ENCODE results near the gene SCN4B.

Gene SCN4B

GRCh38 chr11:118175031-118175992 is 22.7 kb upstream of the SCN4B start:
- TF ChIP-seq EZH2phosphoT487 (IDR thresholded peaks at IDR 0.05; ENCODE audit: borderline replicate concordance), result no peak
- no peak for TF ChIP-seq CTCF (conservative IDR thresholded peaks at IDR 0.05; ENCODE audit: low read length)
- H3F3A ChIP-seq (ENCODE audit: low read depth), result no peaks in the 10 kb centered on the region
- H3K4me1 ChIP-seq (ENCODE audit: insufficient read depth, low read length, poor library complexity, severe bottlenecking), result peaks cover 3% of the 10 kb centered on the region
- no peaks in the 10 kb centered on the region for H4K20me1 ChIP-seq (ENCODE audit: insufficient read depth, low read length, poor library complexity, severe bottlenecking)
- H3K9ac ChIP-seq (ENCODE audit: low read depth, low read length, poor library complexity, severe bottlenecking), result no peak overlapping the region
- no peaks in the 10 kb centered on the region for H3K9me2 ChIP-seq (replicated peaks; ENCODE audit: low read depth, low read length)
- H3K79me2 ChIP-seq (ENCODE audit: insufficient read depth, low read length), result no peaks in the 10 kb centered on the region
- no peaks in the 10 kb centered on the region for H3K27me3 ChIP-seq (ENCODE audit: insufficient read depth, low read length, poor library complexity, severe bottlenecking)
- H3K36me3 ChIP-seq (ENCODE audit: insufficient read depth, low read length), result no peaks in the 10 kb centered on the region
- H3K4me2 ChIP-seq (ENCODE audit: low read depth, low read length, poor library complexity, severe bottlenecking), result no peak overlapping the region
- no peaks in the 10 kb centered on the region for H3K9me3 ChIP-seq (ENCODE audit: insufficient read depth, low read depth, low read length)
- no peak overlapping the region for H3K4me3 ChIP-seq (ENCODE audit: low read length, poor library complexity, severe bottlenecking)
- no peak overlapping the region for H2AFZ ChIP-seq (ENCODE audit: low read length)

- Histone ChIP-seq H3K4me3 (ENCODE audit: low read length, poor library complexity, severe bottlenecking) (no peak overlapping the region), H3F3A (ENCODE audit: low read depth) (no peaks in the 10 kb centered on the region), H3K9me2 (replicated peaks; ENCODE audit: low read depth, low read length) (no peaks in the 10 kb centered on the region), H3K27me3 (ENCODE audit: insufficient read depth, low read length, poor library complexity, severe bottlenecking) (no peaks in the 10 kb centered on the region), H3K79me2 (ENCODE audit: insufficient read depth, low read length) (no peaks in the 10 kb centered on the region), H3K4me1 (ENCODE audit: insufficient read depth, low read length, poor library complexity, severe bottlenecking) (peaks cover 3% of the 10 kb centered on the region), H3K9me3 (ENCODE audit: insufficient read depth, low read depth, low read length) (no peaks in the 10 kb centered on the region), H3K4me2 (ENCODE audit: low read depth, low read length, poor library complexity, severe bottlenecking) (no peak overlapping the region), H2AFZ (ENCODE audit: low read length) (no peak overlapping the region), H4K20me1 (ENCODE audit: insufficient read depth, low read length, poor library complexity, severe bottlenecking) (no peaks in the 10 kb centered on the region), H3K9ac (ENCODE audit: low read depth, low read length, poor library complexity, severe bottlenecking) (no peak overlapping the region), H3K36me3 (ENCODE audit: insufficient read depth, low read length) (no peaks in the 10 kb centered on the region)
- TF ChIP-seq CTCF (conservative IDR thresholded peaks at IDR 0.05; ENCODE audit: low read length) (no peak), EZH2phosphoT487 (IDR thresholded peaks at IDR 0.05; ENCODE audit: borderline replicate concordance) (no peak)
Measured at GRCh38 chr11:118174006-118174567, 21.5 kb upstream of the SCN4B start.

GRCh38 chr11:118172356-118172755 is 19.7 kb upstream of the SCN4B start:
- H3K4me2 ChIP-seq (ENCODE audit: low read depth, low read length, poor library complexity, severe bottlenecking), result no peak overlapping the region
- no peaks in the 10 kb centered on the region for H3F3A ChIP-seq (ENCODE audit: low read depth)
- H4K20me1 ChIP-seq (ENCODE audit: insufficient read depth, low read length, poor library complexity, severe bottlenecking), result no peaks in the 10 kb centered on the region
- peaks cover 3% of the 10 kb centered on the region for H3K4me1 ChIP-seq (ENCODE audit: insufficient read depth, low read length, poor library complexity, severe bottlenecking)
- H3K9me3 ChIP-seq (ENCODE audit: insufficient read depth, low read depth, low read length), result no peaks in the 10 kb centered on the region
- no peaks in the 10 kb centered on the region for H3K9me2 ChIP-seq (replicated peaks; ENCODE audit: low read depth, low read length)
- no peak for TF ChIP-seq CTCF (conservative IDR thresholded peaks at IDR 0.05; ENCODE audit: low read length)
- no peak for TF ChIP-seq EZH2phosphoT487 (IDR thresholded peaks at IDR 0.05; ENCODE audit: borderline replicate concordance)
- no peak overlapping the region for H3K9ac ChIP-seq (ENCODE audit: low read depth, low read length, poor library complexity, severe bottlenecking)
- no peak overlapping the region for H2AFZ ChIP-seq (ENCODE audit: low read length)
- no peaks in the 10 kb centered on the region for H3K36me3 ChIP-seq (ENCODE audit: insufficient read depth, low read length)
- H3K27me3 ChIP-seq (ENCODE audit: insufficient read depth, low read length, poor library complexity, severe bottlenecking), result no peaks in the 10 kb centered on the region
- H3K4me3 ChIP-seq (ENCODE audit: low read length, poor library complexity, severe bottlenecking), result no peak overlapping the region
- H3K79me2 ChIP-seq (ENCODE audit: insufficient read depth, low read length), result no peaks in the 10 kb centered on the region

Data from Loucy (cell line).